Trophoblast cell (in vitro differentiated cells and primary cell): ENCODE results near the gene GTF3C5.
A peak's percentile ranks its signal among the peaks of the same experiment; 100 is the strongest.
"Not testable (repeated sequence)": the region's sequence is repeated elsewhere in the genome, so short reads cannot be mapped to it uniquely, and the experiment has no call there.

ENCODE experiments used
- DNase-seq, 2 donors: peaks; one replicate each; pipeline ENCODE4 v3.0.0-alpha.2; 2016
- H2AFZ ChIP-seq: 2 replicates; pipeline ENCODE4 v1.6.1; 2013; ENCODE audit warnings: low read length, moderate library complexity, mild to moderate bottlenecking; ENCODE audit not compliant: insufficient read depth, poor library complexity
- H2AK5ac ChIP-seq: 2 replicates; pipeline ENCODE4 v1.6.1; 2013; ENCODE audit warnings: mild to moderate bottlenecking, low read length
- H2BK120ac ChIP-seq: 2 replicates; pipeline ENCODE4 v1.6.1; 2013; ENCODE audit warnings: low read length, mild to moderate bottlenecking, moderate library complexity; ENCODE audit not compliant: insufficient read depth, poor library complexity
- H2BK12ac ChIP-seq: 2 replicates; pipeline ENCODE4 v1.6.1; 2013; ENCODE audit warnings: mild to moderate bottlenecking, low read length, moderate library complexity
- H2BK5ac ChIP-seq: 2 replicates; pipeline ENCODE4 v1.6.1; 2013; ENCODE audit warnings: low read length, low read depth, moderate library complexity, mild to moderate bottlenecking; ENCODE audit not compliant: poor library complexity
- H3K14ac ChIP-seq: 2 replicates; pipeline ENCODE4 v1.6.1; 2013; ENCODE audit warnings: mild to moderate bottlenecking, low read length
- H3K18ac ChIP-seq: 2 replicates; pipeline ENCODE4 v1.6.1; 2013; ENCODE audit warnings: mild to moderate bottlenecking, low read length
- H3K23ac ChIP-seq: 2 replicates; pipeline ENCODE4 v1.6.1; 2013; ENCODE audit warnings: low read length
- H3K27ac ChIP-seq: 2 replicates; pipeline ENCODE4 v1.5.1; 2013; ENCODE audit warnings: low read depth, mild to moderate bottlenecking, inconsistent platforms, low read length, moderate library complexity
- H3K27me3 ChIP-seq: 2 replicates; pipeline ENCODE4 v1.6.1; 2013; ENCODE audit warnings: inconsistent platforms, mild to moderate bottlenecking, low read length, moderate library complexity; ENCODE audit not compliant: insufficient read depth
- H3K36me3 ChIP-seq, 2 experiments: 1 replicate in 1 of 2; 2 replicates in 1 of 2; pipeline ENCODE4 v1.6.1; 2013; ENCODE audit warnings: low read length in 2 of 2, mild to moderate bottlenecking in 2 of 2, moderate library complexity in 1 of 2; ENCODE audit not compliant: insufficient read depth in 2 of 2, control insufficient read depth in 1 of 2
- H3K4ac ChIP-seq: 2 replicates; pipeline ENCODE4 v1.6.1; 2013; ENCODE audit warnings: low read depth, mild to moderate bottlenecking, low read length, moderate library complexity
- H3K4me1 ChIP-seq, 2 experiments: 1 replicate in 1 of 2; 2 replicates in 1 of 2; pipeline ENCODE4 v1.6.1; 2013; ENCODE audit warnings: low read length in 2 of 2, mild to moderate bottlenecking in 2 of 2, moderate library complexity in 1 of 2; ENCODE audit not compliant: insufficient read depth in 2 of 2, control insufficient read depth in 1 of 2
- H3K4me2 ChIP-seq: 2 replicates; pipeline ENCODE4 v1.6.1; 2013; ENCODE audit warnings: inconsistent platforms, mild to moderate bottlenecking, low read length, moderate library complexity
- H3K4me3 ChIP-seq: 2 replicates; pipeline ENCODE4 v1.5.1; 2013; ENCODE audit warnings: mild to moderate bottlenecking, low read depth, low read length, inconsistent platforms
- H3K79me1 ChIP-seq: one replicate; pipeline ENCODE4 v1.6.1; 2013; ENCODE audit warnings: low read length
- H3K79me2 ChIP-seq: 2 replicates; pipeline ENCODE4 v1.6.1; 2013; ENCODE audit warnings: low read length, mild to moderate bottlenecking; ENCODE audit not compliant: control insufficient read depth, insufficient read depth, poor library complexity
- H3K9ac ChIP-seq: 2 replicates; pipeline ENCODE4 v1.6.1; 2013; ENCODE audit warnings: mild to moderate bottlenecking, low read length
- H3K9me3 ChIP-seq: 2 replicates; pipeline ENCODE4 v1.6.1; 2013; ENCODE audit warnings: low read depth, mild to moderate bottlenecking, control low read depth, inconsistent platforms, low read length; ENCODE audit not compliant: insufficient read depth
- H4K12ac ChIP-seq: 2 replicates; pipeline ENCODE4 v1.6.1; 2013; ENCODE audit warnings: low read depth, mild to moderate bottlenecking, low read length, moderate library complexity
- H4K8ac ChIP-seq: 2 replicates; pipeline ENCODE4 v1.6.1; 2013; ENCODE audit warnings: low read depth, mild to moderate bottlenecking, low read length, moderate library complexity
- H4K91ac ChIP-seq: one replicate; pipeline ENCODE4 v1.6.1; 2013; ENCODE audit warnings: low read depth, mild to moderate bottlenecking, low read length, moderate library complexity
- WGBS: extraction: QIAGEN DNeasy Blood & Tissue Kit; methylation state at CpG from one replicate; pipeline ENCODE4 v1.1.7; 2013; ENCODE audit warnings: missing lambda C conversion rate; ENCODE audit not compliant: insufficient read length, insufficient coverage; ENCODE audit errors: extremely low coverage; 5-methylcytosine and 5-hydroxymethylcytosine counted together

Gene GTF3C5

DNA sequence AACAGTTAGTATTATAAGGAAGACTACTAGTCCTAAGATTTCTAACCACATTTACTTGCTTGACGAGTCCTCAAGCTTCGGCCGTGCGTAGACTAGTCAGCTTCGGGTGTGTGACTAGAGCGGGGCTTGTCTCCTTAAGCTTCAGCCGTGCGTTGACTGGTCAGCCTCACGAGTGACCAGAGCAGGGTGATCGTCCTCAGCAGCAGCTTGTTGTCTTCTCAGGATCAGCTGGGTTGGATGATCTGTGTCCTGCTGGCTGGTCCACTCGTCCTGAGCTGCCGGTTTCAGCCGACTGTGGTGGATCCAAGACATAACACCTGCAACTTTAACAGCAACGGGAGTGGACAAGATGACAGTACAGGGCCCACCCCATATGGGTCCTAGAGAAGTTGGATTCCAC, 47.7 kb downstream of the GTF3C5 start:
- H4K8ac ChIP-seq = no peak overlapping the region
- no peak overlapping the region for H2BK5ac ChIP-seq
- no peak overlapping the region for H3K9ac ChIP-seq
- no peak overlapping the region for H2BK120ac ChIP-seq
- no peak overlapping the region for H3K4me3 ChIP-seq
- WGBS = no CpG with 5 or more reads among the region's 14 CpGs
- no peaks in the 10 kb centered on the region for H3K79me1 ChIP-seq
- H2AFZ ChIP-seq = no peak overlapping the region
- no peak for DNase-seq
- H4K91ac ChIP-seq = no peak overlapping the region
- H3K4ac ChIP-seq = no peak overlapping the region
- H2AK5ac ChIP-seq = no peak overlapping the region
- no peak overlapping the region for H3K27ac ChIP-seq
- no peaks in the 10 kb centered on the region for H3K4me1 ChIP-seq
- H3K4me2 ChIP-seq = no peak overlapping the region
- H2BK12ac ChIP-seq = no peak overlapping the region
- no peaks in the 10 kb centered on the region for H3K79me2 ChIP-seq
- no peak overlapping the region for H3K23ac ChIP-seq
- no peaks in the 10 kb centered on the region for H3K9me3 ChIP-seq
- H3K36me3 ChIP-seq = no peaks in the 10 kb centered on the region
- H4K12ac ChIP-seq = no peak overlapping the region
- H3K18ac ChIP-seq = no peak overlapping the region
- H3K27me3 ChIP-seq = no peaks in the 10 kb centered on the region
- H3K14ac ChIP-seq = no peak overlapping the region

DNA sequence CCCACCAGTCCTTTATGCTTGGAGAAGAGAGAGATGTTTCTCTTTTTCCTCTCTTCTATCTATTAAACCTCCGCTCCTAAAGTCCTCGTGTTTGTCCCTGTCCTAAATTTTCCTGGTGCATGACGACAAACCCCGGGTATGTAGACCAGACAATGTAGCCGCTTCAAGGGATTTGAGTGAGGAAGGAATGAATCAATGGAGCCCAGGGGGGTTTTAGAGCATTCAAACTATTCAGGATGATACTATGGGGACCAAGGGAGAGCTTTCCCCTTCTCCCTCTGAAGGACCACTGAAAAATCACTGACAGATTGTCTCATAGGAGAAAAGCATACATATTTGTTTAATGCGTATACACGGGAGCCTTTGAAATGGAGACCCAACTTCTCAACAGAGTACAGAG, 49.4 kb downstream of the GTF3C5 start:
- H2BK12ac ChIP-seq = no peak overlapping the region
- H3K23ac ChIP-seq = no peak overlapping the region
- H3K79me2 ChIP-seq = no peaks in the 10 kb centered on the region
- no peak overlapping the region for H2BK5ac ChIP-seq
- no peak overlapping the region for H4K8ac ChIP-seq
- no peak overlapping the region for H3K4ac ChIP-seq
- no peaks in the 10 kb centered on the region for H3K36me3 ChIP-seq
- no peak overlapping the region for H3K4me3 ChIP-seq
- no peak overlapping the region for H4K91ac ChIP-seq
- no peak overlapping the region for H3K9ac ChIP-seq
- no peak overlapping the region for H3K14ac ChIP-seq
- no peaks in the 10 kb centered on the region for H3K27me3 ChIP-seq
- H2AK5ac ChIP-seq = no peak overlapping the region
- H2AFZ ChIP-seq = no peak overlapping the region
- H3K18ac ChIP-seq = no peak overlapping the region
- H4K12ac ChIP-seq = no peak overlapping the region
- no peak overlapping the region for H2BK120ac ChIP-seq
- no peaks in the 10 kb centered on the region for H3K4me1 ChIP-seq
- no peaks in the 10 kb centered on the region for H3K9me3 ChIP-seq
- H3K27ac ChIP-seq = no peak overlapping the region
- no CpG with 5 or more reads among the region's 7 CpGs for WGBS
- H3K79me1 ChIP-seq = no peaks in the 10 kb centered on the region
- H3K4me2 ChIP-seq = no peak overlapping the region
- DNase-seq = no peak

DNA sequence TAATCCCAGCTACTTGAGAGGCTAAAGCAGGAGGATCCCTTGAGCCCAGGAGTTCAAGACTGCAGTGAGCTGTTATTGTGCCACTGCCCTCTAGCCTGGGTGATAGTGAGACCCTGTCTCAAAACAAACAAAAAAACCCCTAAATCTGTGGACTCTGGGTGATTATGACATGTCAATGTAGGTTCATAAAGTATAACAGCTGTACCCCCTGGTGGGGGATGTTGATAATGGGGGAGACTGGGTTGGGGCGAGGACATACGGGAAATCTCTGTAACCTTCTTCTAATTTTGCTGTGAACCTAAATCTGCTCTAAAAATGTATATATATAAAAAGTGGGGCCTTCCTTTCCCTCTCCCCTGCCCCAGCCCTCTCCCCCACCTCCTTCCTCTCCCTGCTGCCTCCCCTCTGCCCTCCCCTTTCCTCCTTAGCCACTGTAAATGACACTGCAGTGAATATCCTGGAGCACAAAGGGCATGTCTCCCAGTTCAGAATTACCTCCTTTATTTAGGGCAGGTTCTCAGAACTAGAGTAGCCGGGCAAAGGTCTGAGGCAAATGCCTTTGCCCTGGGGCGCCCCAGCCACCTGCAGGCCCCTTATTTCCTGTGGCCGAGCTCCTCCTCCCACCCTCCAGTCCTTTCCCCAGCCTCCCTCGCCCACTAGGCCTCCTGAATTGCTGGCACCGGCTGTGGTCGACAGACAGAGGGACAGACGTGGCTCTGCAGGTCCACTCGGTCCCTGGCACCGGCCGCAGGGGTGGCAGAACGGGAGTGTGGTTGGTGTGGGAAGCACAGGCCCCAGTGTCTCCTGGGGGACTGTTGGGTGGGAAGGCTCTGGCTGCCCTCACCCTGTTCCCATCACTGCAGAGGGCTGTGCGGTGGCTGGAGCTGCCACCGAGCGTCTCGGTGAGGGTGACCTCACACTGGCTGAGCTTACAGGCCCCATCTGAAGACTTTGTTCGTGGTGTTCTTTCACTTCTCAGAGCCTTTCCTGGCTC, 50.3 kb downstream of the GTF3C5 start:
- not testable (repeated sequence) for H3K27ac ChIP-seq, H4K91ac ChIP-seq, H2AK5ac ChIP-seq, H3K4me1 ChIP-seq, H4K8ac ChIP-seq, H3K9me3 ChIP-seq, H3K4ac ChIP-seq, DNase-seq, H3K23ac ChIP-seq, H2BK120ac ChIP-seq, H3K14ac ChIP-seq, H3K9ac ChIP-seq, H2AFZ ChIP-seq, H3K79me2 ChIP-seq, H3K79me1 ChIP-seq, H3K4me3 ChIP-seq, H2BK5ac ChIP-seq, H4K12ac ChIP-seq, H3K36me3 ChIP-seq, H3K18ac ChIP-seq, H3K27me3 ChIP-seq, H2BK12ac ChIP-seq, H3K4me2 ChIP-seq
- no CpG with 5 or more reads among the region's 18 CpGs for WGBS

DNA sequence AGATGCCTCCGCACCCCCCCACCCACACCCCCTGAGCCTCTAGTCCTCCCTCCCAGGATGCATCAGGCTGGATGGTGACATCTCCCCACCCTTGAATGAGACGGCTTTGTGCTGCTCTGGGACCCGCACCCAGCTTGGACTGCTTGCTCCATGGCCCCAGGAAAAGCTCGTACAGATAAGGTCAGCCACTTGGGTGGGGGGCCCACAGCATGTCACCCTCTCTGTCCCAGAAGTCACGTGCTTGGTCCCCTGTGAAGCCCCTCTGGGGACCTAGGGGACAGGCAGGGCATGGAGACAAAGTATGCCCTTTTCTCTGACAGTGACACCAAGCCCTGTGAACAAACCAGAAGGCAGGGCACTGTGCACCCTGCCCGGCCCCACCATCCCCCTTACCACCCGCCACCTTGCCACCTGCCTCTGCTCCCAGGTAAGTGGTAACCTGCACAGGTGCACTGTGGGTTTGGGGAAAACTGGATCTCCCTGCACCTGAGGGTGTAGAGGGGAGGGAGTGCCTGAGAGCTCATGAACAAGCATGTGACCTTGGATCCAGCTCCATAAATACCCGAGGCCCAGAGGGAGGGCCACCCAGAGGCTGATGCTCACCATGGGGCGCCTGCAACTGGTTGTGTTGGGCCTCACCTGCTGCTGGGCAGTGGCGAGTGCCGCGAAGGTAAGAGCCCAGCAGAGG, 51.3 kb downstream of the GTF3C5 start:
- DNase-seq, H3K4ac ChIP-seq, H2BK5ac ChIP-seq, H3K18ac ChIP-seq, H3K79me1 ChIP-seq, H4K12ac ChIP-seq, H2BK12ac ChIP-seq, H3K9ac ChIP-seq, H3K4me2 ChIP-seq, H2AK5ac ChIP-seq, H3K9me3 ChIP-seq, H3K27me3 ChIP-seq, H3K27ac ChIP-seq, H3K4me3 ChIP-seq, H3K79me2 ChIP-seq, H3K23ac ChIP-seq, H3K36me3 ChIP-seq, H2AFZ ChIP-seq, H3K14ac ChIP-seq, H4K8ac ChIP-seq, H2BK120ac ChIP-seq, H3K4me1 ChIP-seq: not testable (repeated sequence)
- H4K91ac ChIP-seq = peak overlapping the region; percentile 11
- no CpG with 5 or more reads among the region's 12 CpGs for WGBS
